SH-SY5Y (cell line): ENCODE measurements around the gene HRH4.

Source experiments
- GATA2 ChIP-seq: IDR thresholded peaks from 2 replicates; pipeline ENCODE4 v1.6.1; 2011; ENCODE audit warnings: mild to moderate bottlenecking, low read depth, low read length
- GATA3 ChIP-seq: IDR thresholded peaks from 2 replicates; pipeline ENCODE4 v1.6.1; 2011; ENCODE audit warnings: low read depth, mild to moderate bottlenecking, low read length, moderate library complexity

Gene HRH4, protein sequence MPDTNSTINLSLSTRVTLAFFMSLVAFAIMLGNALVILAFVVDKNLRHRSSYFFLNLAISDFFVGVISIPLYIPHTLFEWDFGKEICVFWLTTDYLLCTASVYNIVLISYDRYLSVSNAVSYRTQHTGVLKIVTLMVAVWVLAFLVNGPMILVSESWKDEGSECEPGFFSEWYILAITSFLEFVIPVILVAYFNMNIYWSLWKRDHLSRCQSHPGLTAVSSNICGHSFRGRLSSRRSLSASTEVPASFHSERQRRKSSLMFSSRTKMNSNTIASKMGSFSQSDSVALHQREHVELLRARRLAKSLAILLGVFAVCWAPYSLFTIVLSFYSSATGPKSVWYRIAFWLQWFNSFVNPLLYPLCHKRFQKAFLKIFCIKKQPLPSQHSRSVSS

GRCh38 chr18:24460388-24460787 lies at the start of gene HRH4:
Gene HRH4 (plus strand): TSS chr18:24460637. CDS start chr18:24460729, 92 bp downstream.
- no peak for TF ChIP-seq GATA2
- TF ChIP-seq GATA3: no peak

GRCh38 chr18:24413148-24413547 lies 47.3 kb upstream of the HRH4 start:
- TF ChIP-seq GATA3: no peak
- TF ChIP-seq GATA2: no peak

- no peak for TF ChIP-seq GATA2
- TF ChIP-seq GATA3: no peak
These were observed 46.0 kb upstream of the HRH4 start for GRCh38 chr18:24414349-24415003.

DNA sequence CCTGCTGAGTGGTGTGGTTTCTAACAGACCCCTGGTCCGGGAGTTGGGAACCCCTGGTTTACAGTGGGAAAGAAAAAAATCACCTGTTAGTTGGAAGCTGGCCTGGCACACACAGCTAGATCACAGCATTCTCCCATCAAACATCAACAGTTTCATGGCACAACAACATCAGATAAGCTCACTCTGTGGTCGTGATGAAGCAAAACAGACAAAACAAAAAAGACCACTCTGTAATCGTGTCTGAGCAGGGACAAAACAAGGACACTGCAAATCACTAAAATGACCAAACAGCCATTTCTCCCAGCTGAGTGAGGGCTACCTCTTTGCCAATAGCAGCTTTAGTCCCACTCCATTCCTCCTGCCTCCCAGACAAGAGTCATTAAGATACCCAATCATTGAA lies 43.0 kb upstream of the HRH4 start:
- TF ChIP-seq GATA2 (peak; percentile 57), GATA3 (no peak)

DNA sequence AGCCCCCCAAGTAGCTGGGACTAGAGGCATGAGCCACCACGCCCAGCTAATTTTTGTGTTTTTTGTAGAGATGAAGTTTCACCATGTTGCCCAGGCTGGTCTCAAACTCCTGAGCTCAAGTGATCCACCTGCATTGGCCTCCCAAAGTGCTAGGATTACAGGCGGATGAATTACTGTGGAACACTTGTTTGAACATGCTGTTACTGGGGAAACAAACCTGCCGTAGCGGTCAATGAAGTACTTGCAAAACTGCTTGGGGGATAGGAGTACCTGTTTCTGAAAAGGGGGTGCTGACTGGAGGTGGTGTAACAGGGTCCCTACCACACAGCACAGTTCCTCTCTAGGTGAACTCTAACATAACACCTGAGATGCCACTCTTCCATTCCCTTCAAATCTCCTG lies 39.9 kb upstream of the HRH4 start:
- no peak for TF ChIP-seq GATA3
- no peak for TF ChIP-seq GATA2

DNA sequence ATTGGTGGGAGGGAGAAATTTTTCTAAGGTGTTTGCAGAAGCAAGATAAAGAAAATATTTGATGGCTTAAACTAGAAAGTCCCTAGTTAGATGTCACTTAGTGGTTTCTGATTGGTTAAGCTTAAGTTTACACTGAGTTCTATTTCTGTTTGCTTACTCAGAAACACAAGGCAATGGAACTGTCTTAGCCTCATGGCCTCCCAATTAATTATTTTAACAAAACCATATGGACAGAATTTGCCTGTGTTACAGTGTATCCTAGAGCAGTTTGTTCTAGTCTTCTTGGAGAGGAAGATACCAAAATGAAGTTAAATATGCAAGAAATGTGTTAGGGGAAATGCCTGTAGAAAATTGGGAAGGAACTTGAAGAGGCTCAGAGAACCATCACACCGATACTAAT lies 38.6 kb upstream of the HRH4 start:
- no peak for TF ChIP-seq GATA2
- TF ChIP-seq GATA3: no peak

DNA sequence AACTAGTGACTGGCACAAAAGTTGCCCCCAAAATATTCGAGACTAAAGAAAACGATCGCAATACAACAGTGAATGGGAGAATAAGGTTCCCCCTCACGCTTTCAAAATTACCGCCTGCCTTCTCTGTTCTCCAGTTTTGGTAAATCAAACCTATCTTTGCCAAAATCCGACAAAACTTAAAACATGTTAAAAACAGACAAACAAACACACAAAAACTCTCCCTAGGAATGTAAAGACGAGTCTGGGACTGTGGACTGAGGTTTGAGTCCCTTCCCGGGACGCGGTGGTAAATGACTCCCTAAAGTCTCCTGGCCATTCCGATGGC lies 34.4 kb upstream of the HRH4 start:
- TF ChIP-seq GATA2 (no peak), GATA3 (no peak)

DNA sequence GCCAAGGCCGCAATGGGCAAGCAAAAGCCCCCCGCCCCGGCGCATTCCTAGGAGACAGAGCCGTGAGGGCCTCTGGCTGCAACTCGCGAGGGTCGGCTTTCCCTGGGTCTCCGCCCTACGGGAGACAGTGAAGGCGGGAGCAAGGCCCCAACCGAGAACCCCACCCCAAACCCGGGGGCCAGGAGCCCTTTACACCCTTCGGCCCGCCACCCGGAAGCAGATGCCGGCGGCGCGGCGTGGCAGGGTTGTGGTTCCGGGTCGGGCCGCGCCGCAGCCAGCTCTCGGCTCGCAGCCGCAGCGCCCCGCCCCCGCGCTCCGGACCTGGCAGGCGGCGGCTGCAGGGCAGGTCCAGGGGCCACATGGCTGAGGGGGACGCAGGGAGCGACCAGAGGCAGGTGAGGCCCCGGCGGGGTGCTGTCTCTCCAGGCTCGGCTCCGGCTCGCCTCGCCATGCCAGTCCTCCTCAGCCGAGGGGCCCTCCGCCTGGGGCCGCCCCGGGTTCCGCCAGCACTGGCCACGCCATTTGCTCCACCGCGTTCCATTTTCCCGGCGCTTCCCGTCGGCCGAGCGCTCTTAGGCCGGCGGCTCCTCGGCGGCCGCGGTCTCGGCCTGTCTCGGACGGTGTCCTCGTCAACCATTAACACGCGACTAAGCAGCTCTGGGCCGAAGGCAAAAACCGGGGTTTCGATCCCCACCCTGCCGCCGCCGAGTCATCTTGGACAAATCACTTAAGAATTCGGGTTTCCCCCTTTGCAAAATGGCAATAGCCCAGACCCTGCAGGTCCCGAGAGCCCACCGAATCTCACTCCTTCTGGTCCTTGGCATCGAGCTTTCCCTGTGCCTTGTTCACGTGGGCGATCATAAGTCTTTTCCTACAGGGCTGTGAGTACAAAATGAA lies 33.8 kb upstream of the HRH4 start, which contains the start of gene IMPACT:
Gene IMPACT (plus strand): TSS at position 273 of the 897 bp plus-strand sequence. CDS start 87 bp downstream, at position 360.
- TF ChIP-seq GATA2: no peak
- no peak for TF ChIP-seq GATA3

DNA sequence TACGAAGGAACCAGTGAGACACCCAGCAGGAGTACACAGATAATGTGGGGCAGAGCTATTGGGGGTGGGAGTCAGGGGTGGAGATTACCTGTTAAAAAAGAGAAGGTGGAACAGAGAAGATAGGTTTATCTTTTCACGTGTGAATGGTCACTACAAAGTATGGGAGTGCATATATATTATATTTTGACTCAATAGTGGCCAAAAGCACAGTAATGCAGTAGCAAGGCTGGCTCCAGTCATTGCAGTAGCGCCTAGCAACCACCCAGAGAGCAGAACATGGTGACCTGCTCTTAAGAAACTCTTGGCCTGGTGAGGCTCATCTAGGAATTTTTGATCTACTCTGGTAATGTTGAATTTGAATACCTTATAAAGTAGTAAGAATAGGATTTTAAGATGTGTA lies 33.0 kb upstream of the HRH4 start:
- TF ChIP-seq GATA2: no peak
- TF ChIP-seq GATA3: no peak

DNA sequence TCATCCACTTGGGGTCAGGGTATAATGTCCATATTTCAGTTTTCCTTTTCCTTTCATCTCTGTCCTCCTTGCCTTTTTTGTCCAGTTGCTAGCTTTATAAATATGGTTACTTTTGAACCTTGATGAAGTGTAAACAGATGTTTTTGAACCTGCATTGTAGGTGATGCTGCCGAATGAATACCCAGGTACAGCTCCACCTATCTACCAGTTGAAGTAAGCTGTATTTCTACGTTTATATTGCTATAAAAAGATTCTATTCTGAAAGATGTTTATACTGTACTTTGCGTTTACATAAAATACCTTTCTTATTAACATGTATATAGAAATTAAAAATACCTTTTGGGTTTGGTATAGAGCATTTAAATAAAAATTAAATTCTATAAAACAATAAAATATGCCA lies 31.7 kb upstream of the HRH4 start:
- TF ChIP-seq GATA3: no peak

- TF ChIP-seq GATA2 (no peak), GATA3 (no peak)
These were observed 31.2 kb upstream of the HRH4 start for GRCh38 chr18:24429188-24429587.

- no peak for TF ChIP-seq GATA2
- no peak for TF ChIP-seq GATA3
These were observed 27.8 kb upstream of the HRH4 start for GRCh38 chr18:24432618-24433017.

DNA sequence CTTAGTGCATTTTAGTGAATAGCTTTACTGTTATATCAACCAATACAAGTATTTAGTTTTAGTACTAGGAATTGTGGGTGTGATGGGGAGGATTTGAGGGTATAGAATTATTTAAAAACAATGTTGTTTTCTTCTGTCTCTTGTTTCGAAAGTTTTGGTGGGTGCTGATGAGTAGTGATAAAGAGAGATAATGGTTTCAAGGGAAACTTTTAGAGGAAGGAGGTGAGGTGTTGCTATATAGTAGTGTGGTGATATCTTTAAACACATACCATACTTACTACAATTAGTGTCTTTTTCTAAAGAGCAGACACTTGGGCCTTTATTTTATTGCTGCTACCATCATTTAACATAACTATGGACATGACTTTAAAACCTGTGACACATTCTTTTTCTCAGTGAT lies 23.5 kb upstream of the HRH4 start:
- TF ChIP-seq GATA2 (no peak), GATA3 (no peak)

DNA sequence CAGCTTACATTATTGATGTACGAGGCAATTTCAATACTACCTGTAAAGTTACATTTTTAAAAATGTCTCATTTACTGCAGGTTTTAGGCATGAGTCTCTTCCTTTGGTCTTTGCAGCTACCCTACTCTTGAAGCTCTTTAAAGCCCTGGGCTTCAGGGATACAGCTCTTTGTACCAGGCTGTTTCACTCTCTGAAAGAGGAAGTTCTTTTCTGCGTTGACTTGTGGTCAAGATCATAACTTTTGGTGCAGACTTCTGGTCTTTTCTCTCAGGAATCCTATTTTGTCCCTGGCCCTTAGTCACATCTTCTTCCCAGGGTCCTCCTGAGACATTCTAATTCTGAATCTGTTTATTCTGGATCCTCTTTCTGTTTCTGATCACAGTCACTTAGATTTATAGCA lies 16.6 kb upstream of the HRH4 start:
- no peak for TF ChIP-seq GATA2
- no peak for TF ChIP-seq GATA3
